HG03432 (cell line): ENCODE measurements around the gene C1QL2.

Experiments used
- ATAC-seq: cut with Tn5 transposase; IDR thresholded peaks from one replicate; pipeline ENCODE4 v1.9.1; 2021; ENCODE audit warnings: mild to moderate bottlenecking, moderate library complexity; ENCODE audit not compliant: unreplicated experiment

Gene C1QL2

GRCh38 chr2:119179991-119180390, 21.4 kb upstream of the C1QL2 start:
- no peak for ATAC-seq

GRCh38 chr2:119179202-119179601, 20.7 kb upstream of the C1QL2 start:
- no peak for ATAC-seq

GRCh38 chr2:119178776-119179175, 20.2 kb upstream of the C1QL2 start:
- ATAC-seq: no peak

GRCh38 chr2:119177838-119178190, 19.3 kb upstream of the C1QL2 start:
- ATAC-seq: no peak

GRCh38 chr2:119177171-119177837, 18.8 kb upstream of the C1QL2 start:
- no peak for ATAC-seq

GRCh38 chr2:119175517-119175916, 17.0 kb upstream of the C1QL2 start:
- no peak for ATAC-seq

GRCh38 chr2:119174993-119175347, 16.4 kb upstream of the C1QL2 start:
- no peak for ATAC-seq

GRCh38 chr2:119174216-119174992, 15.9 kb upstream of the C1QL2 start:
- ATAC-seq: peak; percentile 84

- ATAC-seq: no peak
Measured at GRCh38 chr2:119173556-119174060, 15.1 kb upstream of the C1QL2 start.

GRCh38 chr2:119170504-119170903, 12.0 kb upstream of the C1QL2 start:
- ATAC-seq: no peak

GRCh38 chr2:119169717-119170116, 11.2 kb upstream of the C1QL2 start:
- no peak for ATAC-seq

- no peak for ATAC-seq
Measured at GRCh38 chr2:119160361-119160990, 1.9 kb upstream of the C1QL2 start.

GRCh38 chr2:119157850-119158511, 570 bp downstream of the C1QL2 start:
- no peak for ATAC-seq

- ATAC-seq: no peak
Measured at GRCh38 chr2:119156891-119157773, 1.4 kb downstream of the C1QL2 start.

GRCh38 chr2:119156105-119156890, 2.3 kb downstream of the C1QL2 start:
- no peak for ATAC-seq

GRCh38 chr2:119155633-119156032, 2.9 kb downstream of the C1QL2 start:
- no peak for ATAC-seq

GRCh38 chr2:119154076-119154475, 4.5 kb downstream of the C1QL2 start:
- no peak for ATAC-seq

- ATAC-seq: no peak
Measured at GRCh38 chr2:119149611-119150010, 8.9 kb downstream of the C1QL2 start.
